NB4 (cell line): Measurements from ENCODE around the gene CUL2.

Experiments
- DNase-seq: peaks from one replicate; pipeline ENCODE4 v3.0.0; 2010; ENCODE audit warnings: low read depth
- H3K4me3 ChIP-seq: one replicate; pipeline ENCODE4 v1.5.1; 2011; ENCODE audit warnings: mild to moderate bottlenecking, low read depth, low read length, moderate library complexity
- CTCF ChIP-seq: IDR thresholded peaks from one replicate; pipeline ENCODE4 v1.5.1; 2012; ENCODE audit warnings: low read depth, low read length
- MAX ChIP-seq: IDR thresholded peaks from 2 replicates; pipeline ENCODE4 v1.6.1; 2011; ENCODE audit warnings: low read depth, low read length
- MYC ChIP-seq: IDR thresholded peaks from 2 replicates; pipeline ENCODE4 v1.6.1; 2011; ENCODE audit warnings: low read depth, low read length
- POLR2A ChIP-seq: IDR thresholded peaks from 2 replicates; pipeline ENCODE4 v1.6.1; 2011; ENCODE audit warnings: mild to moderate bottlenecking; ENCODE audit not compliant: insufficient read length; ENCODE audit errors: extremely low read depth

The CUL2 gene

GRCh38 chr10:35090162-35090954 lies at the start of gene CUL2:
Gene CUL2 (minus strand): TSS chr10:35090341. CDS start chr10:35071317, 19,024 bp downstream.
- H3K4me3 ChIP-seq: peak within 1 kb of the TSS; percentile 89
- DNase-seq: peak; percentile 93

GRCh38 chr10:35136263-35136815 lies 46.2 kb upstream of the CUL2 start:
- H3K4me3 ChIP-seq: no peak overlapping the region
- peak; percentile 19 for DNase-seq
- no peak for TF ChIP-seq MYC
- TF ChIP-seq POLR2A: no peak
- no peak for TF ChIP-seq MAX
- TF ChIP-seq CTCF: no peak

More at GRCh38 chr10:35090162-35090954, at the start of gene CUL2:
- TF ChIP-seq CTCF: no peak
- TF ChIP-seq MAX: peak; percentile 27
- TF ChIP-seq POLR2A: peak; percentile 24

- no peak for DNase-seq
- H3K4me3 ChIP-seq: no peak overlapping the region
Observed at GRCh38 chr10:35135861-35136260, 45.7 kb upstream of the CUL2 start.

GRCh38 chr10:35133586-35133985 lies 43.4 kb upstream of the CUL2 start:
- H3K4me3 ChIP-seq: no peak overlapping the region
- DNase-seq: no peak
- no peak for TF ChIP-seq MYC
- TF ChIP-seq CTCF: no peak
- TF ChIP-seq MAX: no peak
- no peak for TF ChIP-seq POLR2A

More at GRCh38 chr10:35135861-35136260, 45.7 kb upstream of the CUL2 start:
- TF ChIP-seq MYC: no peak
- TF ChIP-seq CTCF: no peak
- no peak for TF ChIP-seq MAX
- TF ChIP-seq POLR2A: no peak

GRCh38 chr10:35132727-35133126 lies 42.6 kb upstream of the CUL2 start:
- DNase-seq: no peak
- no peak overlapping the region for H3K4me3 ChIP-seq
- no peak for TF ChIP-seq POLR2A
- TF ChIP-seq MAX: no peak
- TF ChIP-seq CTCF: no peak
- TF ChIP-seq MYC: no peak

GRCh38 chr10:35130663-35131062 lies 40.5 kb upstream of the CUL2 start:
- no peak overlapping the region for H3K4me3 ChIP-seq
- TF ChIP-seq MYC (no peak), CTCF (no peak), POLR2A (no peak), MAX (no peak)
- no peak for DNase-seq
